SH-SY5Y (cell line): ENCODE results near the gene CELF1.

ENCODE experiments used
- GATA2 ChIP-seq: IDR thresholded peaks from 2 replicates; pipeline ENCODE4 v1.6.1; 2011; ENCODE audit warnings: mild to moderate bottlenecking, low read depth, low read length
- GATA3 ChIP-seq: IDR thresholded peaks from 2 replicates; pipeline ENCODE4 v1.6.1; 2011; ENCODE audit warnings: low read depth, mild to moderate bottlenecking, low read length, moderate library complexity

- TF ChIP-seq GATA2 (no peak), GATA3 (no peak)
These were observed 64.8 kb downstream of the CELF1 start for GRCh38 chr11:47488111-47488510.
